CD4-positive, alpha-beta T cell treated with Interleukin-4 for 1 hour (primary cell): ENCODE results near the gene ARPC1A.

Source experiments
- DNase-seq, 2 donors: peaks; one replicate each; pipeline ENCODE4 v3.0.0-alpha.2; 2020 to 2022

Gene ARPC1A

DNA sequence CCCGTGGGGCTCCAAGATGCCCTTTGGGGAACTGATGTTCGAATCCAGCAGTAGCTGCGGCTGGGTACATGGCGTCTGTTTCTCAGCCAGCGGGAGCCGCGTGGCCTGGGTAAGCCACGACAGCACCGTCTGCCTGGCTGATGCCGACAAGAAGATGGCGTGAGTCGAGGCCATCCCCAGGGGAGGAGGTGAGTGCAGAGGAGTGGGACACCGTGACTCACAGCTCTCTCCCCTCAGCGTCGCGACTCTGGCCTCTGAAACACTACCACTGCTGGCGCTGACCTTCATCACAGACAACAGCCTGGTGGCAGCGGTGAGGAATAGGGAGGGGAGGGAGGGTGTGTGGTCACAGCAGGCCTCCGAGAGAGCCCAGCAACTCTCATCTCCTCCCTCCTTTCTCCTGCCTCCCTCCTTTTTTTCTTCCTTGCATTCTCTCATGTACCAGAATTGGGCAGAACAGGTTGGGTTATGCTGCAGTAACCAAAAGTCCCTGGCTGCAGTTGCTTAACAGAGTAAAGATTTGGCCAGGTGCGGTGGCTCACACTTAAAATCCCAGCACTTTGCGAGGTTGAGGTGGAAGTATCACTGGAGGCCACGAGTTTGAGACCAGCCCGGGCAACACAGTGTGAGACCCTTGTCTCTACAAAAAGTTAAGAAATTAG, 65.4 kb downstream of the ARPC1A start:
- DNase-seq = no peak

DNA sequence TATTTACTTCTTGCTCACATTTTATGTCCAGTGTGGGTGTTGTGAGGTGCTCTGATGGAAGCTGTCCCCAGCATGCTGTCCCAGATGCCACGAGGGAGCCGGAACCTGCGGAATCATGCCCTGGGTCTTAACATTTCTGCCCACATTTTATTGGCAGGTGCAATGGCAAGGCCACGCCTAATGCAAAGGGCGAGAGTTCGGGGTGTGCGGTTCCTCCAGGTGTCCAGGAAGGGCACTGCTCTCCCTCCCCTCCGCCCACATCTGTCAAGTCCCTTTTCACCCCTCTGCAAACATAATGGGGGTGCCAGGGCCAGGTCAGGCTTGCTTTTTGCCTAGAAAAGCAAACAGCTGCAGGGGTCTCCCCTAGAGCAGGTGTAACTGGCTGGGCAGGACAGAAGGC, 66.3 kb downstream of the ARPC1A start:
- no peak for DNase-seq

DNA sequence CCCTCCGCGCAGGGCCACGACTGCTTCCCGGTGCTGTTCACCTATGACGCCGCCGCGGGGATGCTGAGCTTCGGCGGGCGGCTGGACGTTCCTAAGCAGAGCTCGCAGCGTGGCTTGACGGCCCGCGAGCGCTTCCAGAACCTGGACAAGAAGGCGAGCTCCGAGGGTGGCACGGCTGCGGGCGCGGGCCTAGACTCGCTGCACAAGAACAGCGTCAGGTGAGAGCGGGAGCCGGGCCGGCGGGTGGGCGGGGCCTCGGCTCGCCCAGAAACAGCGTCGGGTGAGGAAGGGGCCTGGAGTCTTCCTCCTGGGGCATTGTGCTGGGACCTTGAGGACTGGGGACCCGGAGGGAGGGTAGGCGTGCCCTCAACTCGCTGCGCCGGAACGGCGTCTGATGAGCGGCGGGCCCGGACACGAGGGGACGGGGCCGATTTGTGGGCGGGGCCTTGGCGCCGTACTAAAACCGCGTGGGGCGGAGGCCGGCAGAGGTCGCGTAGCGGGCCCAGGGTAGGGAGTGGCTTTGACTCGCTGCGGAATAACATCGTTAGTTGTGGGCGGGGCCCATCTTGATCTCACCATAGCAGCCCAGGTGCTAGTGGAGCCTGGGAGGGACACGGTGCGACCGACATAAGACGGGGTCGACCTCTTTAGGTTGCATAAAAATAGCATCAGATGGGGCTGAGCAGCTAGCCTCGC, 67.1 kb downstream of the ARPC1A start:
- peak; percentile 89 to 91 for DNase-seq

DNA sequence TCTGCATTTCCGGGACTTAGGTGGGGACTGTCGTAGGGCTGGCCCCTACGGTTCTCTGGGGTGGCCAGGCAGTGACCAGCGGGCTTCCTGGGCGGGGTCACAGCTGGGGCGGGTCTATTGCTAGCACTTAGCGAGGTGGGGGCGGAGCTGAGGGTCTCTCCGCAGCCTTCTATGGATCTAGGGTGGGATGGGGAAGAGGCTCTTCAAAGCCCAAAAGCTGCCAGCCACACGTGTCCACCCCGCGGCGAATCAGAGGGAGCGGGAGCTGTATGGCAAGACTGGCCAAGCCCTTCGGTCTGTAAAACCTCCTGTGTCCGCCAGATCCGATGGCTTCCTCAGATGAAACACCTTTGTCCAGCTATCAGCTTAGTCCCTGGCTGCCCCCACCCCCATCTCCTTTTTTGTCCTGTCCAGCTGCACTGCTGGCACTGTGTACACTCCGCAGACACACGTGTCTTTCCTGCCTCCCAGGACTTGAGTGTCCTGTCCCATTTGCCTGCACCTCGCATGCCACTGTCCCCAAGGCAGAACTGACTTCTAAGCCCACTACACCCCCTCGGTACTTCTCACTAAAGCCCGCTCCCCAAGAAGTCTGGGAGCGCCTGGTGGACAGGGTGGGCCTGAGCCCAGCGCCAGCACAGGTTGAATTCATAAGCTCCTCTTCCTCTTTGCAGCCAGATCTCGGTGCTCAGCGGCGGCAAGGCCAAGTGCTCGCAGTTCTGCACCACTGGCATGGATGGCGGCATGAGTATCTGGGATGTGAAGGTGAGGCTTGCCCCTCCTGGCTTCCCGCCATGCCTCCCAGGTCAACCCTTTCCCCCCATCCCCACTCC, 67.9 kb downstream of the ARPC1A start:
- no peak for DNase-seq

DNA sequence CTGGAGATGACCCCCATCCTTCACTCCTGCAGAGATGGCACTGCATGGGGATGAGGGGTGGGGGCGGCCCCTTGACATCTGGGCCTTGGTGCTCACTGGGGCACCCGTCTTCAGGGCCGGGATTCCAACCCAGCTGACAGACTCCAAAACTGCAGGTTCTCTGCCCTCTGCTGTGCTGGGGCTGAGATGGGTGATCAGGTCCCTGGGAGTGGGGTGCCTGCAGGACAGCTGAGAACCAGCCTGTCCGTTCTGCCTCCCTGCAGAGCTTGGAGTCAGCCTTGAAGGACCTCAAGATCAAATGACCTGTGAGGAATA, 68.4 kb downstream of the ARPC1A start:
- no peak for DNase-seq

DNA sequence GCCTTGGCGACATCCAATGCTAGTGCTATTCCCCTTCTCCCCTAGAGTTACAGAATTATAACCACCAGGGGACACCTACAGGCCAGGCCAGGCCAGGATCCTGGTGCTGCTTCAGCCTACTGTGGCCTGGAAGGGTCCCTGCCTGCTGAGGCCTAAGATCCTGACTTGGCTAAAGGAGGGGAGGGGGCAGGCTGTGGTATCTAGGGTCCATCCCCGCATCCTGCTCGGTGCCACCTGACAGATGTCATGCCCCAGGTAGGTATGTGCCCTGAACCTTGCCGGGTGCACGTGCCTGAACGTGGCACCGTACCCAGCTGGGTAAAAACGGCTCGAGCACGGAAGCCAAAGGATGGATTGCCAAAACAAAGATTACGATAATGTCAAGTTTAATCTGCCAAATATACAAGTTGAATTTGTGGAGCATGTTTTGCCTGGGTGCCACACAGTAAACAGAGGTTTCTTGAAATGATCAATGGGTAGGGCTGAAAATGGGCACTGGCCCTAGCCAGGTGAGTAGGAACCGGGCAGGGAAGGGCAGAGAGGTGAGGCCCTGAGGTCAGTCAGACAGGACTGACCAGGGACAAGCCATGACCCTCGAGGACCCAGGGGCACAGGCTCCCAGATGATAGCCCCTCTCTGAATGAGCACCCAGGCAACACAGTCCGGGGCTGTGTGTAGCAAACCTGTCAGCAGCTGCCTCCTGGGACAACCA, 70.1 kb downstream of the ARPC1A start:
- DNase-seq = no peak

DNA sequence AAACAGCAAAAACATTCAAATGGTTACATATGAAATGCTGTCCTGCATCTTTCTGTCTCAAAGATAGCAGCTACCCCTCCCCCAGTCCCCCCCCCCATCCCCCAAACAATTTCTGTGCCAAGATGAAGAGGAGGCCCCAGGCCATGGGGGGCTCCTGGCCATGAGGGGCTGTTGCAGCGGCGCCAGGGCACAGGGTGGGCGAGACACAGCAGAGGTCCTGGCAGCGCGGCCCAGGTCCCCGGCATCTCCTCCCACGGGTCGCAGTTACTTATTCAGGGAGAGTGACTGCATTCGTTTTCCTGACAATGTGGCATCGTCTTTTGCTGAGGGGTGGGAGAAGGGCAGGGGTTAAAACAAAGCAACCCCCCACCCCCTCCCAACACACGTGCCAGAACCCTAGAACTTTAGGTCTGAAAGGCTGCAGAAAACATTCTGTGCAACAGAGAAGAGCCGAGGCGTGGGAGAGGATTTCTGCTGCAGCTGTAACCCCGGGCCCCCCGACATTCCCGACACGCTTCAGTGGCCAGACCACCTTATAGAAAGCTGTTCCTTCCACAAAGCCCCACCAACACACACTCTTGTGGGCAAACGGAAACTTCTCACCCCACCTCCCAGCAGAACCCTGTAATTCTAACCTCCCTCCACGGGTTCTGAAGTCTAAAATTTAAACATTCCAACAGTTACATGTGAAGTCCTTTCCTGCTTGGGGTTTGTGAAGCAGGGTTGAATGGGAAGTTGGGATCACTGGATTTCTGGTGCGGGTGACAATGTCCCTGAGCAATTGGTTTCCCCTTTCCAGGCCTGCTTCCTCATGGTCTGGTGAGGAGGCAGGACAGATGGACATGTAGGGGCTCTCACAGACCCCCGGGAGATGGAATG, 71.0 kb downstream of the ARPC1A start:
- DNase-seq = no peak

DNA sequence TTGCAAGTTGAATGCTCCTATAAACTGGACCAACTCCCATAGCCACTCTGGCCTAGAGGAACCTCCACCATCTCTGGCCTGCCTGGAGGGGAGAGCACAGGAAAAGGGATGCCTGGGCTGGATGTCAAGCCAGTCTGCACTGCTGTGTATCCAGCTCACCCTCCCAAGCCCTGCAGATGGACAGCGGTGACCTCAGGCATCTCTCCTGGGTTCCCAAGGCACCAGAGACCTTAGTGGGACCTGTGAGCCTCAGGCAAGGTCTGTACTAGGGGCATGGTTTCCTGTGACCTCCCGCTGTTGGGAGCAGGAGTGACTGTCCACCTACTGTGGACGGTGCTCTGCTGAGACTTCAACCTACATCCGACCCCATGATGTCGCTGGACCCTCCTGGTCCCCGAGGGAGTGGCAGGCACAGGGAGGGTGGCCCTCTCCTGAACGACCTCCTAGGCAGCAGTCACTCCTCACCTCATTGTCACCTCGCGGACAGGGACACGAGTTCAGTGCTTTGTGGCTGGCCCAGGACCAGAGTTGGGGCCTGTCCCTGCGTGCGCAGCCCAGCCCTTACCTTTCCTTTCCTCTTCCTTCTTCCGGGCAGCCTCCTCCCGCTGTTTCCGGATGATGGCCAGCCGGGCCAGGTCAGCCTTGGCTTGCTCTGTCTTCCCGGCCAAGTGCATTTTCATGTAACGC, 71.7 kb downstream of the ARPC1A start:
- DNase-seq = no peak

DNA sequence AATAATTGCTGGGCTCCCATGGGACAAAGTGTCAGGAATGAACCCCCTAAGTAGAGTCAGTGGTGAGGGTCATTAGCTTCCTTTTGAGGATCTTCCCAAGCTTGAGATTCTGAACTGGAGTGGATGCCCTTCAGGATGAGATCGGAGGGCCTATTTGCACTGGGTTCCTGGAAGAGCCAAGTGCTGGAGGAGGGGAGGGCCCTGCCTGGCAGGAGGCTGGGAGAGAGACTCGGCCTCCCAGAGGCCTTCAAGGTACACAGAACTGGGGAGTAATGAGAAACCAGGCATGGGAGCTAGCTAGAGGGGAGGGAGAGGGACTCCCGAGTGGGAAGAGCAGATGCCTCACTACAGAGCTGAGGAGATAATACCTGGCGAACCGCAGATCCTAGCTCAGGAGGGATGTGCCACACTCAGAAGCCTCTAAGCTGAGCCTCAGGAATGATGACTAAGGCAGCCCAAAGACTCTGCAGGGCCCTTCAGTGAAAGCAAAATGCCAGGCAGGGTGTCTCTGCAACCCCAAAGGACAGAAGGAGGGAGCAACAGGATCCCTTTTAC, 73.3 kb downstream of the ARPC1A start:
- no peak for DNase-seq

DNA sequence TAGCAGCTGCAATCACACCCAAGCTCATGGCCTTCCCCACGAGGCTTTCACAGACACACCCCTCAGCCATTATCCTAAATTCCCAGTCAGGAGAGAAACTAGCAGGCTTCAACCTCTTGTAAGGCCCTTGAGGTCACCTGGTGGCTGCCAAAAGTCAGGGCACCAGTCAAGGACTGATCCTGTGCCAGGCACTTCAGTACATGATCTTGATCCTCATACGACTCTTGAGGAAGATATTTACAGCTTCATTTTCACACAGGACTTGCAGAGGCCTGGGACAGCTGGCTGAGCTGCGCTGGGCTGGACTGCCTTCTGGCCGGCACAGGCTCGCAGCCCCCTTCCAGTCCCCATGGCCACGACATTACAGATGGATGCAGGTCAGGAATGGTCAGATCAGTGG, 73.9 kb downstream of the ARPC1A start:
- no peak for DNase-seq

DNA sequence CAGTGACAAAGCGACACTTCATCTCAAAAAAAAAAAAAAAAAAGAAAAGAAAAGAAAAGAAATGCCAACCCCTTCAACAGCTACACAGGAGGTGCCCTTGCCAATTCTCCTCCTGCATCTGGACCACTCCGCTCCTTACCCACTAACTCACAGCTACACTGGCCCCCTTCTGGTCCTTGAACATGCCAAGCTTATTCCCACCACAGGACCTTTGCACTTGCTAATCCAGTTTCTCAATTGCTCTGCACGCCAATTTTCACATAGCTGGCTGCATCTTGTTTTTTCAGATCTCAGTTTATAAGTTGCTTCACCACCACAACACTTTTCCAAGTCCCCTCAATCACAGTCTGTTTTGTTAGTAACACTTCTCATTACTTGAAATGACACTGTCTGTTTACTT, 77.2 kb downstream of the ARPC1A start:
- DNase-seq = no peak

DNA sequence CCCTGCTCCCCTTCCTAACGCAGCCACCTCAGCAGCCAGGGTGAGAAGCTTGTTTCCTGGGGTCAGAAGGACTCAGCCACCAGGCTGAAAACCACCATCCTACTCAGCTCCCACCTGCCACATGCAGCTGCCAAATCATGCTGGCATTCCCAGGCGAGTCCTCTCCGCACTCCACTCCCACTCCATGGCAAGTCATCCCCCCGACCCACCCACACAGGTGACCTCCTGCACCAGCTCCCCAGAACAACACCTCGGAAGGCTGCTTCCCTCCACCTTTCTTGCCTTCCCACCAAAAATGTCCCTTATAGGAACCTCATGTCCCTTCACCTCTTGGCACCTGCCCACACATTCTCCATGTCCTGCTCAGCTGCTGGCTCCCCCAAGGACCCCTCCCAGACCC, 78.1 kb downstream of the ARPC1A start:
- DNase-seq = no peak

DNA sequence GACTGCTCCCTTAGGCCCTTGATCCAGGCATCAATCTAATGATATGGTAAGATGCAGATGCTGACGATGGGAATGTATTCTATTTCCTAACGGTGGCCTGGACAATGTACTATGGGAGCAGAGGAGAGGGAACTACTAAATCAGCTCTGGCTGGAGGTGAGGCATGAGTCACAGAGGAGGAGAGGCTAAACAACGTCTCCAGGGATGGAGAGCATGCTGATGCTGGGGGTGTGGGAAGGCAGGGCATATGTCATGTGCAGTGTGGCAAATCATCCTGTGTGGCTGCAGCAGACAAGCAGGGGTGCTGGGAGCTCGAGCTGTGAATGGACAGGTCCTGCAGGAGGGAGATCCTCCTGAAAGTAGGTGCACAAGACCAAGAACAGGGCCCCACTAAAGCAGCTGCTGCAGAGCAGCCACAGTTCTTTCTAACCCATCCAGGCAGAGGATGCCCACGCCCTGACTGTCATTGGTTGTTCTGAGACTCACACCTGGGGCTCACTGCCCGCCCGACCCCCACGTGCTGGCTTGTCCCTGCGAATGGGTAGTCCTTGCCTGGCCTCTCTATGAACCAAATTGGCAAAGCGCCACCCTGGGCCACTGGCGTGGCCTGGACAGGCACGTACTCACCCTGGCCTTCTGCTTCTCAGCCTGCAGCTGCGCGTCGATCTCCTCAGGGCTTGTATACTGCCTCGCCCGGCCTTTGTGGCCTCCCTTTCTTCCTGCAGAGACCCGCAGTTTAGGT, 78.7 kb downstream of the ARPC1A start:
- DNase-seq = no peak

DNA sequence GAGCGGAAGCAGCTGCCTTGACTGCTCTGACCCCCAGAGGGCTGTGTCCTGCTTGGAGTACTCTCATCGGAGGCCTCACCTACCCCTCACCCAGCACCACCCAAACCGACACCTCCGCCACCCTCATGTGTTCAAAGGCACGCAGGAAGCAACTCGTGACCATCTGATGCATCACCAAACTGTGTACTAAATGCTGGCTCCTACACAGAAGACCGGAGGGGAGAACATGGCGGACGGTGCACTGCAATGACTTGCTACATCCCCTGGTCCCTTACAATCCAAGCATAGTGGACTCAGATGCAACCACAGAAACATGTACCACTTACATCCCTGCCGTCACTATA, 79.3 kb downstream of the ARPC1A start:
- no peak for DNase-seq

DNA sequence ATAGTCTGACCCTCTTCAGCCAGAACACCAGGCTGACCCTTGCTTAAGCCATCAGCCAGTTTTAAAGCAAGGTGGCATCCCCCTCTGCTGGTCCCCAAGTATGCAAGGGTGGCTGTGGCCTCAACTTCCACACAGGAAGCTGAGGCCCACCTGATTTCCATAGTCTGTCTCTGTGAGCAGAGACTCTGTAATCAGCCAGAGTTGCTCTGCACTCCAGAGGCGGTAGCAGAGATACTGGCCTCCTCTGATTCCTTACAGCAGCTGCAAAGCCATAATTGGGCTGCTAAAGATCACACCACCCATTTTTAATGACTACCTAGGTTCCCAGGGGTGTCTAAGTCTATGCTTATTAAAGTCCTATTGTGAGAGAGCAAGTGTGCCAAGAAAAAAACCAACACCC, 80.9 kb downstream of the ARPC1A start:
- no peak for DNase-seq

DNA sequence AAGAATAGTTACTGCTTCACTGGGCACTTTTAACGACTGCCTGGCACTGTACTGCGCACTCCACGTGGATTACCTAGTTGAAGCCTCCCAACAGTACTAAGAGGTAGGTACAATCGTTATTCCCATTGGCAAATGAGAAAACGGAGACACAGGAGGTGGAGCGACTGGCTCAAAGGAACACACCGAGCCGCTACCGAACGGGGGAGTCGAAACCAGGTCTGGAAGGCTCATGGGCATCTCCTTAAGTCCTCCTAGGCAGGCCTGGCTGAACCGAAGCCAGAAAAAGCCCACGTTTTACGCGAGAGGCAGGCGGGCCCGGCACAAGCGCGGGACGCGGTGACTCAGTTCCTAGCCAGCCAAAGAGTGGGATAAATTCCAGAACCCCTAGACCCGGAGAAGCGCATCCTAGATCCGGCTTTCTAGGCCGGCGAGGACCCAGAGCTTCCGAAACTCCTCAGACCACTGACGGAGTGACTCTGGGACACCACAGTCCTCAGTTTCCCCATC, 82.2 kb downstream of the ARPC1A start:
- DNase-seq = peak; percentile 32 to 41

DNA sequence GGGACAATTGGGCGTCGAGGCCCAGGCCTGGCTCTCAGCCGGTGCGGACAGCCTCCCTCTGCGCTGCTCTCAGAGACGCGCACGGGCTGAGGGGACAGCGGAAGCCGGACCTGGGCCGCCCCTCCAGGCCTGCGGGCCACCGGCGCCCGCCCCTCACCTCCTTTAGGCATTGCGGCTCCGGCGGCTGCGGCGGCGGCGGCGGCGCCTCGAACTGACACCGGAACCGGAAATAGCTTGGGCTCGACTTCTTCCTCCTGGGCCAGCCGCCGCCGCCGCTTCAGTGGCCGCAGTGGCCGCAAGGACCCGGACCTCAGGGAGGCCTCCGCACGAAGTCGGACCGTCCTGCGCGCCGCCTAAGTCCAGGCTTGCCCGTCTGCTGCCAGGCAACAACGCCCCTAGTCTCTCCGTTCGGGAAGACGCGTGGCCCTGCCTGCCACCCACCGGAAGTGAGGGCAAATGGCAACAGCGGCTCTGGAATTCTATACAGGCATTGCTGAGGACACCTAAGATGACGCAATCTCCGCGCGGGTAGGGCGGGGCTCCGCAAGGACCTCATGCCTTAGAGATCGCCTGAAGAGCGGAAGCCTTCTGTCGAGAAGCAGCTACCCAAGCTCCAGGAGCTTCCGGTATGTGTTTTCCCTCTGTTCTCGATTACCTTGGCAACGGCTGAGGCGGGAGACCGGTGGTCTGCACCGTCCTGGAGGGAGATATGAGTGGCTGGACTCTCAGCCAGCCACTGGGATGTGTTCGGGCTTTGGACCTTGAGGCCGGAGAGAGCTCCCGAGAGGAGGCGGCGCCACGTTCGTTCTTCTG, 82.9 kb downstream of the ARPC1A start, which contains the start of the genes BUD31 and PDAP1:
BUD31 (plus strand) TSS at position 591 of the 813 bp plus-strand sequence. CDS start 2,124 bp downstream, outside the sequence.
PDAP1 (minus strand) TSS at position 219 of the 813 bp plus-strand sequence; CDS start at position 170, 49 bp downstream.
- peak; percentile 95 to 97 for DNase-seq

DNA sequence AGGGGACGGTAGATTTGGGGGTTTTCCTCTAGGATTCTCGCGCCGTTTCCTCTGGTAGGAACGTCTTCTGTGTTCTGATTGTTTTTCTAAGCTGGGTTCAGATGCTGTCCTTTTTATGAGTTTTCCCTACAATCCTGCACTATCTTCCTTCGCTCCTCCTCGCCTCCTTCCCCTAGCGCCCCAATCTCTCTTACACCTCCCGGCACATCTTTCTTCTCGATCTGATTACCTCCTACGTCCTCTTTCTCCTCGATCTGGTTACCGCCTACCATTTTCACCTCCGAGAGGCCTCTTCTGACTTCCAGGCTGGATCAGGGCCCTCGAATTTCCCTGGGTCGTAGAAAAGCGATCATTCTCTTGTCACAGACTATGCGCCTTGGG, 83.5 kb downstream of the ARPC1A start:
- DNase-seq = peak in 1 of 2 donors; percentile 19

DNA sequence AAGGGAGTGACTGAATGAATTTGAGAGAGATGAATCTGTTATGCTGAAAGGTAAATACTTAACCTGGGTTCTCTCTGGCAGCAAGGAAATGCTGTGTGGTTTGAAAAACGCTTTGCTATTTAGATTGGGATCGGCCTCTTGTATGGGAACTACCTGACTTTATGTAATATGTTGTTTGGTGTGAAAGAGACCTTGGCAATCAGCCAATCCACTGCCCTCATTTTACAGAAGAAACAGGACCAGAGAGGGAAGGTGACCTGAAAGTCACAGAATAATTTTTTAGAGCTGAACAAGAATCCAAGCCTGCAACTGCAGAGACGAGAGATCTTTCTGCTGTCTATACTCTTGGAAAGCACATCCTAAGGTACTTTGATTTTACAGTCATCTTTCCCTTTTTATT, 84.1 kb downstream of the ARPC1A start:
- DNase-seq = peak in 1 of 2 donors; percentile 45
